ENCODE data around the gene KREMEN2. TPM values are rescaled to one million over a fixed set of nuclear protein-coding genes. Genes with fewer than 3 reads are reported as not detected.

Gene KREMEN2
- total and polyA plus RNA-seq, 2 of the 8 experiments (the other 6 are each of a cell fraction or from before 2014, with no cell fraction given) = 6.6 to 7.0 TPM

GRCh38 chr16:2992383-2993081 lies 28.5 kb downstream of the KREMEN2 start:
- Histone ChIP-seq H3K56ac (replicated peaks; ENCODE audit: insufficient read length, low read depth, low read length) (no peak overlapping the region), H3K4ac (replicated peaks; ENCODE audit: insufficient read length, low read depth, low read length) (no peak overlapping the region), H3K23ac (ENCODE audit: insufficient read length) (no peak overlapping the region), H2BK5ac (ENCODE audit: low read depth, low read length) (no peak overlapping the region; the same call in 1 of the 2 replicates), H3K36me3 (ENCODE audit: control insufficient read depth in 2 of 4, insufficient read depth in 4 of 4, low read length in 3 of 4) (no peaks in the 10 kb centered on the region), H3K9me3 (ENCODE audit: insufficient read depth in 2 of 2, low read depth in 1 of 2, low read length in 1 of 2) (no peaks in the 10 kb centered on the region), H2BK15ac (ENCODE audit: low read length) (peak overlapping the region; percentile 61; the same call in 1 of the 2 replicates), H3K79me1 (ENCODE audit: low read depth, low read length) (no peaks in the 10 kb centered on the region), H3K4me1 (replicated peaks in 1 of 4; ENCODE audit: control insufficient read depth in 3 of 4, insufficient read depth in 4 of 4, low read length in 3 of 4) (peaks cover 0 to 41% (median 22%) of the 10 kb centered on the region in 4 experiments; a peak in 6 of 7 replicates), H3K9ac (replicated peaks in 1 of 4; ENCODE audit: extremely low read depth in 1 of 4, low read depth in 3 of 4, low read length in 3 of 4) (no peak overlapping the region), H2BK120ac (replicated peaks; ENCODE audit: low read depth, low read length) (no peak overlapping the region), H3K18ac (ENCODE audit: extremely low read depth, low read length) (no peak overlapping the region; the same call in 1 of the 2 replicates), H3K27me3 (replicated peaks in 1 of 4; ENCODE audit: control insufficient read depth in 3 of 4, extremely low read depth in 1 of 4, insufficient read depth in 3 of 4, low read length in 3 of 4) (no peaks in the 10 kb centered on the region; a peak in 1 of 7 replicates), H2AFZ (ENCODE audit: low read length) (no peak overlapping the region), H4K5ac (ENCODE audit: insufficient read length, low read depth, low read length) (no peak overlapping the region), H2BK12ac (ENCODE audit: low read depth, low read length) (peak overlapping the region; percentile 92; the same call in 1 of the 2 replicates), H4K20me1 (replicated peaks in 1 of 2; ENCODE audit: control insufficient read depth in 1 of 2, insufficient read depth in 2 of 2, low read length in 2 of 2) (no peaks in the 10 kb centered on the region), H3K79me2 (ENCODE audit: control insufficient read depth in 1 of 2, insufficient read depth in 2 of 2, low read length in 2 of 2) (no peaks in the 10 kb centered on the region), H3K27ac (ENCODE audit: low read depth, low read length) (no peak overlapping the region), H3K4me2 (ENCODE audit: insufficient read depth in 1 of 2, low read depth in 2 of 2, low read length in 2 of 2) (no peak overlapping the region), H4K91ac (replicated peaks; ENCODE audit: insufficient read length, low read length) (peak overlapping the region; percentile 40), H2AK5ac (ENCODE audit: low read depth, low read length) (0 out of 2 replicates have a peak overlapping the region, but pooled peaks have one; percentile 75), H2BK20ac (ENCODE audit: low read length) (0 out of 2 replicates have a peak overlapping the region, but pooled peaks have one; percentile 66), H3K4me3 (ENCODE audit: extremely low read depth in 1 of 4, insufficient read depth in 2 of 4, low read depth in 3 of 4, low read length in 4 of 4) (no peak overlapping the region), H3K14ac (ENCODE audit: insufficient read length) (no peak overlapping the region), H4K8ac (ENCODE audit: extremely low read depth, insufficient read depth, low read length) (no peak overlapping the region), H3K23me2 (ENCODE audit: low read depth, low read length) (no peaks in the 10 kb centered on the region; the same call in 1 of the 2 replicates)
- WGBS, 2 experiments (ENCODE audit: extremely low coverage in 1 of 2, insufficient coverage in 1 of 2, insufficient read length in 1 of 2, insufficient replicate concordance in 2 of 2, low coverage in 1 of 2, low lambda C conversion rate in 2 of 2, missing lambda C conversion rate in 1 of 2) = 96% methylated on average over 9 of the region's 14 CpGs; no CpG with 5 or more reads in 1 of the 2 experiments
- TF ChIP-seq YY1 (IDR thresholded peaks at IDR 0.05; ENCODE audit: low read depth, low read length) (no peak), HDAC2 (IDR thresholded peaks at IDR 0.05; ENCODE audit: borderline replicate concordance in 1 of 2, low read depth in 2 of 2, low read length in 2 of 2) (no peak), BACH1 (IDR thresholded peaks at IDR 0.05; ENCODE audit: low read length) (no peak), CTCF (IDR thresholded peaks at IDR 0.05; ENCODE audit: control extremely low read depth in 1 of 3, insufficient read depth in 1 of 3, low read depth in 1 of 3, low read length in 3 of 3) (no peak), TCF12 (IDR thresholded peaks at IDR 0.05; ENCODE audit: low read depth, low read length) (no peak), JUN (IDR thresholded peaks at IDR 0.05; ENCODE audit: low read depth, low read length) (no peak), MAFK (IDR thresholded peaks at IDR 0.05; ENCODE audit: low read depth, low read length) (no peak)
- FAIRE-seq (no peak), DNase-seq (ENCODE audit: low read depth in 1 of 2, low spot score in 2 of 2) (no peak)
- CTCF ChIA-PET (ENCODE audit: partially characterized antibody) = interaction anchor here (1.0 to 5.2 kb wide), 4 partner anchors 9 to 66 kb away, joined by 3 to 24 read pairs (median 6); no protein-coding TSS in a partner anchor
- POLR2A ChIA-PET (ENCODE audit: partially characterized antibody) = interaction anchor here (1.1 to 15.2 kb wide), 10 partner anchors 9 to 31 kb away, joined by 3 to 200 read pairs (median 6); partner anchors contain the start of genes CLDN6, HCFC1R1, THOC6 and TNFRSF12A
